Measurements from ENCODE around the gene DNAJC8. TPM values are rescaled to one million over a fixed set of nuclear protein-coding genes. Genes with fewer than 3 reads are reported as not detected.

DNAJC8 gene
- 68.6 to 81.5 TPM (median 70.8 TPM) in 5 replicates for total RNA-seq (2022; extraction: Qiagen RNA extraction)

GRCh38 chr1:28232558-28233263, at the start of gene DNAJC8:
DNAJC8 (minus strand) TSS chr1:28233029; CDS start chr1:28232998, 31 bp downstream.

GRCh38 chr1:28259252-28259933, 26.6 kb upstream of the DNAJC8 start, which contains the start of gene SESN2:
SESN2 (plus strand) TSS chr1:28259518; CDS start chr1:28259848, 330 bp downstream.

GRCh38 chr1:28235755-28236655, 3.2 kb upstream of the DNAJC8 start, which contains the start of gene ATP5IF1:
ATP5IF1 (plus strand) TSS chr1:28236124; CDS start chr1:28236184, 60 bp downstream.

GRCh38 chr1:28176492-28177470, 56.0 kb downstream of the DNAJC8 start, which contains the start of gene PTAFR:
PTAFR (minus strand) TSS chr1:28176690; CDS start chr1:28151021, 25,669 bp downstream.

Other genes starting within 250 kb of the DNAJC8 start
- 5.7 to 6.9 TPM (median 6.2 TPM) in 5 replicates for gene EYA3, start 144.4 kb downstream of the DNAJC8 start, total RNA-seq (2022; extraction: Qiagen RNA extraction)
- gene PTAFR, start 56.3 kb downstream of the DNAJC8 start, total RNA-seq (2022; extraction: Qiagen RNA extraction): 0.14 to 0.32 TPM (median 0.25 TPM) in 5 replicates
- gene ATP5IF1, start 3.1 kb upstream of the DNAJC8 start, total RNA-seq (2022; extraction: Qiagen RNA extraction): 154 to 183 TPM (median 166 TPM) in 5 replicates
- gene SESN2, start 26.5 kb upstream of the DNAJC8 start, total RNA-seq (2022; extraction: Qiagen RNA extraction): 6.5 to 11.2 TPM (median 8.7 TPM) in 5 replicates
- gene MED18, start 96.0 kb upstream of the DNAJC8 start, total RNA-seq (2022; extraction: Qiagen RNA extraction): 15.7 to 19.6 TPM (median 16.9 TPM) in 5 replicates
- 17.4 to 22.0 TPM (median 20.8 TPM) in 5 replicates for gene PHACTR4, start 136.7 kb upstream of the DNAJC8 start, total RNA-seq (2022; extraction: Qiagen RNA extraction)